ENCODE measurements around the gene AKT1. TPM values are rescaled to one million over a fixed set of nuclear protein-coding genes. Genes with fewer than 3 reads are reported as not detected.

AKT1 gene
- total RNA-seq, 1 donor from 2014 or later: 140 TPM

DNA sequence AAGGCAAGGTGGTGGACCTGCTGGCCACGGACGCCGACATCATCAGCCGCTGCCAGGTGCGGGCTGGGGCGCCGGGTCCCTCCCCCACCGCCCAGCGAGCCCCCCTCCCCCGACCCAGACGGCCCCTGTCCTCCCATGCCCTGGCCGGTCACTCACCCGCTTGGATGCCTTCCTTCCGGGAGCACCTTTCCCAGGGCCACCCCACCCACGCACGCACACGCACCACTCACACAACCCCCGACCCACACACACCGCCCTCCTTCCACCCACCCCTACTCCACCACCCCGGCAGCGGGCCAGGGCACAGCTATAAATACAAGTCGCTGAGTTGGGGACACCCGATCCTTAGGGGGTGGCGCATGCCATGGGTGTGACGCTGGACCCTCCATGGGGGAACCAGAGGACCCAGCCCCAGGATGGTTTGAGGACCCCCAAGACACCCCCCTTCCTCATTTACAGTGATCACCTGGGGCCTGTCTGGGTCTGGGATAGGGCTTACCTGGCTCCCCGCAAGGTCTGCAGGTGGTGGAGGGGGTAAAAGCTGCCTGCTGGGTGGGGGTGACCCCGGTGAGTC, 71.1 kb downstream of the AKT1 start:
- no peak overlapping the region for H3K27ac Mint-ChIP-seq
- no peaks in the 10 kb centered on the region for H3K4me1 Mint-ChIP-seq (ENCODE audit: low read depth)
- no peaks in the 10 kb centered on the region for H3K27me3 Mint-ChIP-seq (ENCODE audit: insufficient read depth)
- no peaks in the 10 kb centered on the region for H3K36me3 Mint-ChIP-seq (ENCODE audit: low read depth)
- no peak for DNase-seq (ENCODE audit: low spot score)
- peak overlapping the region; percentile 59 for H3K4me3 Mint-ChIP-seq
- intact Hi-C loops (cut with micrococcal nuclease): loop anchor here (1.0 kb wide), 3 partner anchors 28 to 102 kb away; no protein-coding TSS in a partner anchor
- no peaks in the 10 kb centered on the region for H3K9me3 Mint-ChIP-seq

DNA sequence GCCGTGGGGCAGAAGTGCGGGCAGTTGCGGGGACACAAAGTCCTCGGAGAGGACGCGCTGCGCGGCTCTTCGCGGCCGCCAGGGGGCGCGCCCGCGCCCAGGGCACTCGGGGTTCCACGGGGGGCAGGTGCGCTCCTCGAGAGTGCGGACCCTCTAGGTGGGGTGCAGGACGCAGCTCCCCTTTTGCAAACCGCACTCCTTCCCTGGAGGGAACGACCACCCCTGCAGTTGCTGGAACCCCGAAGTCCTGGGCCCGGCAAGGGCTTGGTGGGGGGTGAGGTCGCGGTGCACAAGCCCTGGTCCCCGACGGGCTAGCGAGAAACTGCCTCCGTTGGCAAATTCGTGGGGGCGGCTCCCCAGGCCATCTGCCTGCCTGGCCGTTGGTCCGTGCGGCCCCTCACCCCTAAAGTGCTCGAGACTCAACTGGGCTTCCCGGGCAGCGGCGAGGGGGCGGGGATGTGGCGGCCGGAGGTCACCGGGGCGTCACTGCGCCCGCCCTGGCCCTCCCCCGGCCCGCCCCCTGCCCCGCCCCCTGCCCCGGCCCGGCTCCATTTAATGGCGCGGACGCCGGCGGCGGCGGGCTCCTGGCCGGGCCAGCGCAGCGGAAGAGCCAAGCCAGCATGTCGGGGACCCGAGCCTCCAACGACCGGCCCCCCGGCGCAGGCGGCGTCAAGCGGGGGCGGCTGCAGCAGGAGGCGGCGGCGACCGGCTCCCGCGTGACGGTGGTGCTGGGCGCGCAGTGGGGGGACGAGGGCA, 71.7 kb downstream of the AKT1 start, which contains the start of gene ADSS1:
Gene ADSS1, plus strand, starts transcription at position 579 of the 756 bp plus-strand sequence. Its CDS starts 42 bp downstream, at position 621.
- intact Hi-C loops (cut with micrococcal nuclease): loop anchor here (1.0 to 2.0 kb wide), 4 partner anchors 28 to 102 kb away; no protein-coding TSS in a partner anchor
- no peaks in the 10 kb centered on the region for H3K9me3 Mint-ChIP-seq

DNA sequence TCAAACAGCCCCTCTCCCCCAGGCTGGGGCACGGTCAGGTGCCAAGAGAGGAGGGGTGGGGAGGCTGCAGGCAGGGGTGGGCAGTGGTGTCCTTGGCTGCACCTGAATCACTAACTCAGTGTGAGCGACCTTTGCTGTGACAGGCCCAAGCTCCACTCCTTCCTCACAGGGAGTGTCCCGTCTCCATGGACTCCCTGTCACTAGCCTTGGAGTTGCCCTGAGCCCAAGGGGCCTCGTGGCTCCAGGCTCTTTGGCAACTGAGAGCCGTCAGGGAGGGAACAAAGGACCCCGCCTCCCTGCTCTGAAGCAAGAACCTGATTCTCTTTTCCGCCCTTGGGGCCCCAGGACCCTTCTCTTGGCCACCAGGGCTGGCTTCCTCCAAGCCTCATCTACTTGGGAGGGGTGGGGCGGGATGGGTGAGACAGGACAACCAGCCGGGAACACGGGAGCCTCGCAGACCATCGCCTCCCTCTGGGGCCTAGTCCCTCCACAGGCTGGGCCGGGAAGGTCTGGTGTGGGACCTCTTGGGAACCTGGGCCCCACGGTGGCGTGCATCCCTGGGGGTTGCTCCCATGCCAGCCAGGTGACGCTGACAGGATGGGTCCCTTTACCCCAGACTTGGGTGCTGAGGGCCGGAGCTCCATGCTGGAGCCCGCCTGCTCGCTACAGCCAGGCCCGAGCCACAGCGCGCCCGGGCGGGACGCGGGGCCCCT, 72.5 kb downstream of the AKT1 start:
- H3K9me3 Mint-ChIP-seq: no peaks in the 10 kb centered on the region
- no peak overlapping the region for H3K27ac Mint-ChIP-seq
- H3K4me1 Mint-ChIP-seq (ENCODE audit: low read depth): no peaks in the 10 kb centered on the region
- H3K4me3 Mint-ChIP-seq: no peak overlapping the region
- no peak for DNase-seq (ENCODE audit: low spot score)
- no peaks in the 10 kb centered on the region for H3K36me3 Mint-ChIP-seq (ENCODE audit: low read depth)
- intact Hi-C loops (cut with micrococcal nuclease): loop anchor here (2.0 kb wide), 1 partner anchor 32 kb away; no protein-coding TSS in a partner anchor
- H3K27me3 Mint-ChIP-seq (ENCODE audit: insufficient read depth): no peaks in the 10 kb centered on the region

More for the DNA sequence above, 71.7 kb downstream of the AKT1 start, which contains the start of gene ADSS1:
- no peaks in the 10 kb centered on the region for H3K4me1 Mint-ChIP-seq (ENCODE audit: low read depth)
- peak; percentile 50 for DNase-seq (ENCODE audit: low spot score)
- no peaks in the 10 kb centered on the region for H3K36me3 Mint-ChIP-seq (ENCODE audit: low read depth)
- peak within 1 kb of the TSS; percentile 59 for H3K4me3 Mint-ChIP-seq
- no peaks in the 10 kb centered on the region for H3K27me3 Mint-ChIP-seq (ENCODE audit: insufficient read depth)
- no peak within 1 kb of the TSS for H3K27ac Mint-ChIP-seq

DNA sequence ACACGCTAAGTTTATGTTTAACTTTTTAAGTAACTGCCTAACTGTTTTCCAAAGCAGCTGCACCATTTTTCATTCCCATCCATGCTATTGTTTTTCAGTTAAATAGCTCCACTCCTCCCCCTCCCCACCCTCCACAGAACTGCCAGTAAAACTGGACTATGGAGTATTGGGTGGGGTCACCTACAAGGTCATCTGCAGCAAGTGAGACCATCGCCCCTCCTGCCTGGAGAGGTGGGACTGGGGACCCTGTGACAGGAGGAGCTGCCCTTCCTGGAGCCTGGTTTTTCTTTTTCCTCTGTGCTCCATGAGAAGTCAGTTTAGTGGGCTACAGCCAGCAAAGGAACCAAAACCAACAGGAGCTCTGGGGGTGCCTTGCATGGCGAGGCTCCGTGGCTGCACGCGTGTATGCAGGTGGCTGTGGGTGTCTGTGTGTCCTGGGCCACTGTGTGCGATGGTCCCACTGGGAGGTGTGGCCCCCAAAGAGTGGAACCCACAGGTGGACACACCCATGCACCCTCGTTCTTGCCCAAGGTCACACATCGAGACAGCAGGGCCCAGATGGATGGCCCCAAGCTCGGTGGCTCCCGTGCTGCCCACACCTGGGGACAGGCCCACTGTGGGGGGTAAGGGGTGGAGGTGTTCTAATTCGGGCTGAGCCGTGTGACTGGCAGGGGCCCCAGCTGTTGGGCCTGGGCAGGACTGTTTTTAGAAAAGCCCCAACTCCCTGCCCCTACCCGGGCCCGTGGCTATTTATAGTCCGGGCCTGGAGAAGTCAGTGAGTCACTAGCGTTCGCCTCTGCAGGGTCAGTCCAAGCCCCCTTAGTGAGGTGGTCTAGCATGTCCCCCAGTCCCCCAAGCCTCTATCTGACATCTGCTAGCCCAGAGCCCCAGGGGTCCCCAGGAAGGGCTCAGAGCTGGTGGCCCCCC, 73.8 kb downstream of the AKT1 start:
- Mint-ChIP-seq H3K27ac (no peak overlapping the region), H3K27me3 (ENCODE audit: insufficient read depth) (no peaks in the 10 kb centered on the region), H3K9me3 (no peaks in the 10 kb centered on the region), H3K4me1 (ENCODE audit: low read depth) (no peaks in the 10 kb centered on the region), H3K4me3 (no peak overlapping the region), H3K36me3 (ENCODE audit: low read depth) (no peaks in the 10 kb centered on the region)
- intact Hi-C loops (cut with micrococcal nuclease): loop anchor here (2.0 kb wide), 1 partner anchor 31 kb away; no protein-coding TSS in a partner anchor
- no peak for DNase-seq (ENCODE audit: low spot score)

Other genes with a start within 250 kb of the AKT1 start
- not detected in 2 replicates for gene C14orf180, start 216.0 kb downstream of the AKT1 start, total RNA-seq
- gene TMEM179, start 191.0 kb downstream of the AKT1 start, total RNA-seq: 0.12 and 0.36 TPM in 2 replicates
- 86.6 and 91.6 TPM in 2 replicates for gene INF2, start 106.1 kb downstream of the AKT1 start, total RNA-seq
- gene ADSS1, start 71.5 kb downstream of the AKT1 start, total RNA-seq: 1.1 and 1.2 TPM in 2 replicates
- gene SIVA1, start 42.6 kb downstream of the AKT1 start, total RNA-seq: 111 and 113 TPM in 2 replicates
- 5.9 and 6.1 TPM in 2 replicates for gene ZBTB42, start 5.4 kb upstream of the AKT1 start, total RNA-seq
- 9.8 and 10.7 TPM in 2 replicates for gene CEP170B, start 69.5 kb upstream of the AKT1 start, total RNA-seq
- 0.10 and 0.21 TPM in 2 replicates for gene PLD4, start 129.1 kb upstream of the AKT1 start, total RNA-seq
- gene AHNAK2, start 182.6 kb upstream of the AKT1 start, total RNA-seq: 0.02 and 0.05 TPM in 2 replicates
- 3.1 TPM in 2 replicates for gene CLBA1, start 190.0 kb upstream of the AKT1 start, total RNA-seq
- gene CDCA4, start 225.3 kb upstream of the AKT1 start, total RNA-seq: 62.5 and 63.7 TPM in 2 replicates

All from activated T-helper 1 cell treated with anti-CD3 and anti-CD28 coated beads, Interleukin-12 subunit alpha, Interleukin-12 subunit beta, Interleukin-2, Interleukin-4 antibody, amounts not matched to agents 30 ng/mL and 10 ng/mL and 1 ng/mL, durations not matched to agents 14 hours and 24 hours and 36 hours (primary cell).